Activated CD8-positive, alpha-beta T cell treated with anti-CD3 and anti-CD28 coated beads for 36 hours (primary cell): ENCODE data around the gene DRAM2. TPM values are rescaled to one million over a fixed set of nuclear protein-coding genes. Genes with fewer than 3 reads are reported as not detected.

Experiments
- ATAC-seq: fragments of 200-7000 bp; cut with Tn5 transposase; one replicate; pipeline ENCODE4 v1.10.0; 2021; ENCODE audit warnings: mild to moderate bottlenecking, moderate library complexity
- CTCF ChIA-PET: fragments of 350-600 bp; sonication (Branson Sonifier 250); formaldehyde crosslinking; loops from one replicate; lab custom pipeline; 2021; ENCODE audit warnings: antibody characterized with exemption; lab: Charles Lee
- POLR2A ChIA-PET: fragments of 350-600 bp; sonication (Branson Sonifier 250); formaldehyde crosslinking; loops from one replicate; lab custom pipeline; 2021; ENCODE audit warnings: antibody characterized with exemption; lab: Charles Lee
- DNase-seq: peaks from one replicate; pipeline ENCODE4 v3.0.0-alpha.2; 2020
- H3K27ac Mint-ChIP-seq: one replicate; pipeline ENCODE4 v1.8.0; 2021; ENCODE audit warnings: mild to moderate bottlenecking, mixed read lengths
- H3K27me3 Mint-ChIP-seq: one replicate; pipeline ENCODE4 v1.8.0; 2021; ENCODE audit warnings: mixed read lengths
- H3K36me3 Mint-ChIP-seq: one replicate; pipeline ENCODE4 v1.8.0; 2021; ENCODE audit warnings: low read depth, mixed read lengths
- H3K4me1 Mint-ChIP-seq: one replicate; pipeline ENCODE4 v1.8.0; 2021; ENCODE audit warnings: low read depth, mixed read lengths
- H3K4me3 Mint-ChIP-seq: one replicate; pipeline ENCODE4 v1.8.0; 2021; ENCODE audit warnings: mild to moderate bottlenecking, moderate library complexity, mixed read lengths
- H3K9me3 Mint-ChIP-seq: one replicate; pipeline ENCODE4 v1.8.0; 2021; ENCODE audit warnings: mixed read lengths
- intact Hi-C: fragments of 100-400 bp; cut with micrococcal nuclease; formaldehyde crosslinking; loops from one replicate; pipeline ENCODE4 v1.10.0; 2022
- total RNA-seq, 2 experiments: library from RNA; stranded (reverse); gene quantifications; one replicate each; pipeline ENCODE4 v1.2.3, GENCODE V29; 2021
- TF ChIP-seq, protein P1 (sequence below): fragments of 200-600 bp; IDR thresholded peaks from one replicate; pipeline ENCODE4 v1.8.0; 2022; ENCODE audit warnings: antibody characterized with exemption, mild to moderate bottlenecking

Gene DRAM2
- total RNA-seq, 2 experiments from 2014 or later: 27.5 to 37.2 TPM

- H3K36me3 Mint-ChIP-seq: peaks cover 21% of the 10 kb centered on the region
- H3K4me3 Mint-ChIP-seq: peak overlapping the region; percentile 99
- intact Hi-C loops: no loop called here
- CTCF ChIA-PET: interaction anchor here (0.5 to 2.6 kb wide), 4 partner anchors 14 to 79 kb away, joined by 3 to 8 read pairs (median 4); no protein-coding TSS in a partner anchor
- H3K4me1 Mint-ChIP-seq: peaks cover 56% of the 10 kb centered on the region
- ATAC-seq (no peak), DNase-seq (no peak)
- H3K27me3 Mint-ChIP-seq: no peaks in the 10 kb centered on the region
- H3K9me3 Mint-ChIP-seq: no peaks in the 10 kb centered on the region
- TF ChIP-seq, protein P1, sequence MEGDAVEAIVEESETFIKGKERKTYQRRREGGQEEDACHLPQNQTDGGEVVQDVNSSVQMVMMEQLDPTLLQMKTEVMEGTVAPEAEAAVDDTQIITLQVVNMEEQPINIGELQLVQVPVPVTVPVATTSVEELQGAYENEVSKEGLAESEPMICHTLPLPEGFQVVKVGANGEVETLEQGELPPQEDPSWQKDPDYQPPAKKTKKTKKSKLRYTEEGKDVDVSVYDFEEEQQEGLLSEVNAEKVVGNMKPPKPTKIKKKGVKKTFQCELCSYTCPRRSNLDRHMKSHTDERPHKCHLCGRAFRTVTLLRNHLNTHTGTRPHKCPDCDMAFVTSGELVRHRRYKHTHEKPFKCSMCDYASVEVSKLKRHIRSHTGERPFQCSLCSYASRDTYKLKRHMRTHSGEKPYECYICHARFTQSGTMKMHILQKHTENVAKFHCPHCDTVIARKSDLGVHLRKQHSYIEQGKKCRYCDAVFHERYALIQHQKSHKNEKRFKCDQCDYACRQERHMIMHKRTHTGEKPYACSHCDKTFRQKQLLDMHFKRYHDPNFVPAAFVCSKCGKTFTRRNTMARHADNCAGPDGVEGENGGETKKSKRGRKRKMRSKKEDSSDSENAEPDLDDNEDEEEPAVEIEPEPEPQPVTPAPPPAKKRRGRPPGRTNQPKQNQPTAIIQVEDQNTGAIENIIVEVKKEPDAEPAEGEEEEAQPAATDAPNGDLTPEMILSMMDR: no peak
- peak overlapping the region; percentile 100 for H3K27ac Mint-ChIP-seq
- POLR2A ChIA-PET: interaction anchor here (0.8 to 2.3 kb wide), 4 partner anchors 20 to 258 kb away, joined by 3 to 18 read pairs (median 4); no protein-coding TSS in a partner anchor
These were observed 1.6 kb upstream of the DRAM2 start for GRCh38 chr1:111141245-111142220.

- H3K27me3 Mint-ChIP-seq: no peaks in the 10 kb centered on the region
- intact Hi-C loops: no loop called here
- H3K27ac Mint-ChIP-seq: peak overlapping the region; percentile 100
- peaks cover 21% of the 10 kb centered on the region for H3K36me3 Mint-ChIP-seq
- H3K9me3 Mint-ChIP-seq: no peaks in the 10 kb centered on the region
- H3K4me3 Mint-ChIP-seq: peak overlapping the region; percentile 99
- TF ChIP-seq, protein P1: no peak
- ATAC-seq (no peak), DNase-seq (no peak)
- peaks cover 48% of the 10 kb centered on the region for H3K4me1 Mint-ChIP-seq
- ChIA-PET CTCF (interaction anchor here (1.2 to 1.7 kb wide), 2 partner anchors 81 to 110 kb away, joined by 3 to 6 read pairs; no protein-coding TSS in a partner anchor), POLR2A (interaction anchor here (1.0 to 2.3 kb wide), 2 partner anchors 75 to 206 kb away, joined by 3 to 18 read pairs; no protein-coding TSS in a partner anchor)
These were observed 731 bp upstream of the DRAM2 start for GRCh38 chr1:111140680-111140967.

DNA sequence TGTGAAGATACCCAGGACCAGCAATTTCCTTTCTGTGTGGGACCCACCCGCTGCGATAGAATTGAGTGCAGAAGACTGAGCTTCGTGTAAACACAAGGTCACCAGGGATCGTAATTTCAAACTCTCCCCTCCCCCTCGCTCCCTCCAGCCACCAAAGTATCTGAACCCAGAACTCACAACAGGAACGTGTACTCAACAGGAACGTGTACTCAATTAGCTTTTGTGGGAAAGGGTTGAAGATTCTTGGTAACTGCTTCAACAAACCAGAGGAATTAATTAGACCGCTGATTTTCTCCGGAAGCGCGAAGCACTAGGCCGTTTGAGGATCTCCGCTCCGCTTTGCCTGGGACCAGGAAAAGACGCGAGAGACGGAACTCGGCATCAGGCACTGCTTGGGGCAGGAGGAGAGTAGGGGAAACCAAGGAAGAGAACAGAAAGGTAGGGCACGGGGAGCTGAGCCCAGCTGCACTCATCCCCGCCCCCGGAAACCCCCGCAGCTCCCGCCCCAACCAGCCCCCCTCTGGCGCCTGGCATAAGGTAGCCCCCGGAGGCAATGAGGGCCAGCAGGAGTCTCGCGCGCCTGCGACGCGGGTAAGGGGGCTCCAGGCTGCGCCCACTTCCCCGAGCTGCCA lies 453 bp downstream of the DRAM2 start:
- POLR2A ChIA-PET: interaction anchor here (0.6 to 2.3 kb wide), 19 partner anchors 14 to 315 kb away, joined by 3 to 18 read pairs (median 4); no protein-coding TSS in a partner anchor

GRCh38 chr1:111133866-111134265 lies 6.0 kb downstream of the DRAM2 start:
- ATAC-seq: no peak
- H3K27ac Mint-ChIP-seq: peak overlapping the region; percentile 9
- peaks cover 45% of the 10 kb centered on the region for H3K4me1 Mint-ChIP-seq
- CTCF ChIA-PET: interaction anchor here (0.7 to 1.0 kb wide), 2 partner anchors 11 to 89 kb away, joined by 3 read pairs; no protein-coding TSS in a partner anchor
- no peaks in the 10 kb centered on the region for H3K9me3 Mint-ChIP-seq
- peaks cover 50% of the 10 kb centered on the region for H3K36me3 Mint-ChIP-seq
- H3K4me3 Mint-ChIP-seq: no peak overlapping the region
- intact Hi-C loops: no loop called here
- POLR2A ChIA-PET: no interaction called here
- TF ChIP-seq, protein P1: no peak
- DNase-seq: no peak
- H3K27me3 Mint-ChIP-seq: no peaks in the 10 kb centered on the region

More for the DNA sequence above, 453 bp downstream of the DRAM2 start:
- Mint-ChIP-seq H3K4me3 (peak overlapping the region; percentile 99), H3K9me3 (no peaks in the 10 kb centered on the region), H3K27me3 (no peaks in the 10 kb centered on the region), H3K36me3 (peaks cover 28% of the 10 kb centered on the region), H3K27ac (peak overlapping the region; percentile 100), H3K4me1 (peaks cover 54% of the 10 kb centered on the region)
- TF ChIP-seq, protein P1: no peak
- DNase-seq: peak; percentile 65
- peak; percentile 71 for ATAC-seq
- intact Hi-C loops: no loop called here
- CTCF ChIA-PET: interaction anchor here (1.0 to 1.7 kb wide), 5 partner anchors 12 to 266 kb away, joined by 3 to 6 read pairs (median 3); partner anchors contain the start of gene CD53
